Smooth muscle cell (in vitro differentiated cells): ENCODE measurements around the gene METAP2. TPM values are rescaled to one million over a fixed set of nuclear protein-coding genes. Genes with fewer than 3 reads are reported as not detected.

Experiments
- DNase-seq: peaks from one replicate; lab custom pipeline; 2025; ENCODE audit not compliant: unreplicated experiment; lab: John Stamatoyannopoulos, UW
- H2AFZ ChIP-seq: fragments of 200-600 bp; sonication (generic); 2 replicates; pipeline ENCODE4 v1.6.0; 2016; ENCODE audit warnings: antibody characterized with exemption, low read depth, mild to moderate bottlenecking
- H3F3A ChIP-seq: fragments of 200-600 bp; sonication (generic); 2 replicates; pipeline ENCODE4 v1.6.0; 2017; ENCODE audit warnings: antibody characterized with exemption, low read depth
- H3K27ac ChIP-seq: fragments of 200-600 bp; sonication (generic); 2 replicates; pipeline ENCODE4 v1.5.1; 2016; ENCODE audit warnings: low read depth, mild to moderate bottlenecking
- H3K27me3 ChIP-seq: fragments of 200-600 bp; sonication (generic); 2 replicates; pipeline ENCODE4 v1.6.1; 2016; ENCODE audit warnings: low read depth, mild to moderate bottlenecking
- H3K36me3 ChIP-seq: fragments of 200-600 bp; sonication (generic); 2 replicates; pipeline ENCODE4 v1.5.1; 2016; ENCODE audit warnings: low read depth
- H3K4me1 ChIP-seq: fragments of 200-600 bp; sonication (generic); 2 replicates; pipeline ENCODE4 v1.5.1; 2016; ENCODE audit warnings: low read depth
- H3K4me2 ChIP-seq: fragments of 200-600 bp; sonication (generic); 2 replicates; pipeline ENCODE4 v1.6.0; 2016; ENCODE audit warnings: mild to moderate bottlenecking
- H3K4me3 ChIP-seq: fragments of 200-600 bp; sonication (generic); 2 replicates; pipeline ENCODE4 v1.5.1; 2016; ENCODE audit warnings: mild to moderate bottlenecking
- H3K79me2 ChIP-seq: fragments of 200-600 bp; sonication (generic); 2 replicates; pipeline ENCODE4 v1.6.0; 2016; ENCODE audit warnings: low read depth, mild to moderate bottlenecking
- H3K9ac ChIP-seq: fragments of 200-600 bp; sonication (generic); 2 replicates; pipeline ENCODE4 v1.6.0; 2016; ENCODE audit warnings: low read depth
- H3K9me3 ChIP-seq: fragments of 200-600 bp; sonication (generic); replicated peaks from 2 replicates; pipeline ENCODE4 v1.5.1; 2016; ENCODE audit warnings: low read depth
- H4K20me1 ChIP-seq: fragments of 200-600 bp; sonication (generic); 2 replicates; pipeline ENCODE4 v1.6.0; 2016; ENCODE audit warnings: low read depth
- WGBS: methylation state at CpG from one replicate; pipeline ENCODE4 v1.1.7; 2016; ENCODE audit warnings: low lambda C conversion rate; 5-methylcytosine and 5-hydroxymethylcytosine counted together
- polyA plus RNA-seq: library from polyadenylated mRNA; unstranded; fragments of >200 nt; fragmentation: Nextera tagmentation; extraction: Ambion mirVana; gene quantifications from 2 replicates; pipeline ENCODE4 v1.2.1, GENCODE V29; 2016
- total RNA-seq: library from RNA; depleted of rRNA; stranded (reverse); fragments of >200 nt; gene quantifications from 2 replicates; pipeline ENCODE4 v1.2.3, GENCODE V29; 2014
- TF ChIP-seq, protein P1 (sequence below): fragments of 200-600 bp; sonication (generic); IDR thresholded peaks from 2 replicates; pipeline ENCODE4 v1.5.1; 2017; ENCODE audit warnings: borderline replicate concordance, mild to moderate bottlenecking, antibody characterized with exemption; ENCODE audit not compliant: insufficient read depth, poor library complexity, severe bottlenecking

Gene METAP2
- total and polyA plus RNA-seq, 2 experiments from 2014 or later, result 39.2 to 54.8 TPM

- peaks cover 10% of the 10 kb centered on the region for H4K20me1 ChIP-seq
- no peak overlapping the region for H3K9ac ChIP-seq
- no peak overlapping the region for H2AFZ ChIP-seq
- whole genome bisulfite sequencing, result 100% methylated on average over 1 of the region's 1 CpG
- H3F3A ChIP-seq, result no peaks in the 10 kb centered on the region
- H3K27ac ChIP-seq, result no peak overlapping the region
- DNase-seq, result no peak
- no peak overlapping the region for H3K4me3 ChIP-seq
- no peaks in the 10 kb centered on the region for H3K4me1 ChIP-seq
- H3K79me2 ChIP-seq, result peaks cover 16% of the 10 kb centered on the region
- H3K4me2 ChIP-seq, result no peak overlapping the region
- no peaks in the 10 kb centered on the region for H3K27me3 ChIP-seq
- TF ChIP-seq, protein P1, sequence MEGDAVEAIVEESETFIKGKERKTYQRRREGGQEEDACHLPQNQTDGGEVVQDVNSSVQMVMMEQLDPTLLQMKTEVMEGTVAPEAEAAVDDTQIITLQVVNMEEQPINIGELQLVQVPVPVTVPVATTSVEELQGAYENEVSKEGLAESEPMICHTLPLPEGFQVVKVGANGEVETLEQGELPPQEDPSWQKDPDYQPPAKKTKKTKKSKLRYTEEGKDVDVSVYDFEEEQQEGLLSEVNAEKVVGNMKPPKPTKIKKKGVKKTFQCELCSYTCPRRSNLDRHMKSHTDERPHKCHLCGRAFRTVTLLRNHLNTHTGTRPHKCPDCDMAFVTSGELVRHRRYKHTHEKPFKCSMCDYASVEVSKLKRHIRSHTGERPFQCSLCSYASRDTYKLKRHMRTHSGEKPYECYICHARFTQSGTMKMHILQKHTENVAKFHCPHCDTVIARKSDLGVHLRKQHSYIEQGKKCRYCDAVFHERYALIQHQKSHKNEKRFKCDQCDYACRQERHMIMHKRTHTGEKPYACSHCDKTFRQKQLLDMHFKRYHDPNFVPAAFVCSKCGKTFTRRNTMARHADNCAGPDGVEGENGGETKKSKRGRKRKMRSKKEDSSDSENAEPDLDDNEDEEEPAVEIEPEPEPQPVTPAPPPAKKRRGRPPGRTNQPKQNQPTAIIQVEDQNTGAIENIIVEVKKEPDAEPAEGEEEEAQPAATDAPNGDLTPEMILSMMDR, result no peak
- peaks cover 36% of the 10 kb centered on the region for H3K36me3 ChIP-seq
- H3K9me3 ChIP-seq, result no peaks in the 10 kb centered on the region
Measured at GRCh38 chr12:95495433-95495832, 21.5 kb downstream of the METAP2 start.

GRCh38 chr12:95497031-95497430 lies 23.1 kb downstream of the METAP2 start:
- Histone ChIP-seq H3K4me3 (no peak overlapping the region), H3F3A (no peaks in the 10 kb centered on the region), H3K4me1 (no peaks in the 10 kb centered on the region), H3K36me3 (peaks cover 36% of the 10 kb centered on the region), H3K4me2 (no peak overlapping the region), H3K27ac (no peak overlapping the region), H3K9me3 (no peaks in the 10 kb centered on the region), H3K9ac (no peak overlapping the region), H4K20me1 (peaks cover 15% of the 10 kb centered on the region), H2AFZ (no peak overlapping the region), H3K27me3 (no peaks in the 10 kb centered on the region), H3K79me2 (peaks cover 26% of the 10 kb centered on the region)
- no peak for DNase-seq
- TF ChIP-seq, protein P1, result no peak
- 99% methylated on average over 4 of the region's 4 CpGs for WGBS

GRCh38 chr12:95498968-95499367 lies 25.0 kb downstream of the METAP2 start:
- DNase-seq, result no peak
- peaks cover 38% of the 10 kb centered on the region for H3K36me3 ChIP-seq

GRCh38 chr12:95499772-95500171 lies 25.8 kb downstream of the METAP2 start:
- H3K36me3 ChIP-seq, result peaks cover 34% of the 10 kb centered on the region
- H3K4me2 ChIP-seq, result no peak overlapping the region
- no peak overlapping the region for H3K9ac ChIP-seq
- H3K4me1 ChIP-seq, result no peaks in the 10 kb centered on the region
- no peak overlapping the region for H3K4me3 ChIP-seq
- no peaks in the 10 kb centered on the region for H3K27me3 ChIP-seq
- no peak for DNase-seq
- peaks cover 34% of the 10 kb centered on the region for H3K79me2 ChIP-seq
- WGBS, result 100% methylated on average over 2 of the region's 2 CpGs
- H3K27ac ChIP-seq, result no peak overlapping the region
- H2AFZ ChIP-seq, result no peak overlapping the region
- no peaks in the 10 kb centered on the region for H3K9me3 ChIP-seq
- TF ChIP-seq, protein P1, result no peak
- H3F3A ChIP-seq, result no peaks in the 10 kb centered on the region
- H4K20me1 ChIP-seq, result peaks cover 27% of the 10 kb centered on the region

More at GRCh38 chr12:95498968-95499367, 25.0 kb downstream of the METAP2 start:
- Histone ChIP-seq H3K4me2 (no peak overlapping the region), H3K79me2 (peaks cover 34% of the 10 kb centered on the region), H3F3A (no peaks in the 10 kb centered on the region), H2AFZ (no peak overlapping the region), H4K20me1 (peaks cover 27% of the 10 kb centered on the region), H3K4me3 (no peak overlapping the region), H3K27me3 (no peaks in the 10 kb centered on the region), H3K9ac (no peak overlapping the region), H3K9me3 (no peaks in the 10 kb centered on the region), H3K4me1 (no peaks in the 10 kb centered on the region), H3K27ac (no peak overlapping the region)
- TF ChIP-seq, protein P1, result no peak
- 98% methylated on average over 5 of the region's 5 CpGs for WGBS
